Effector CD4-positive, alpha-beta T cell (primary cell): Measurements from ENCODE around the gene UBE4B.
"Not testable (repeated sequence)": the region's sequence is repeated elsewhere in the genome, so short reads cannot be mapped to it uniquely, and the experiment has no call there.

Source experiments
- DNase-seq: peaks from one replicate; pipeline ENCODE4 v3.0.0-alpha.2; 2020

The UBE4B gene

GRCh38 chr1:10074059-10074851 lies 41.5 kb downstream of the UBE4B start:
- no peak for DNase-seq

- DNase-seq: no peak
Observed at GRCh38 chr1:10074852-10075730, 42.3 kb downstream of the UBE4B start.

- DNase-seq: no peak
Observed at GRCh38 chr1:10075732-10076131, 43.0 kb downstream of the UBE4B start.

GRCh38 chr1:10078494-10078893 lies 45.7 kb downstream of the UBE4B start:
- no peak for DNase-seq

- no peak for DNase-seq
Observed at GRCh38 chr1:10080523-10080922, 47.8 kb downstream of the UBE4B start.

- no peak for DNase-seq
Observed at GRCh38 chr1:10082785-10083479, 50.2 kb downstream of the UBE4B start.

- DNase-seq: no peak
Observed at GRCh38 chr1:10084045-10084444, 51.3 kb downstream of the UBE4B start.

- no peak for DNase-seq
Observed at GRCh38 chr1:10085076-10085475, 52.3 kb downstream of the UBE4B start.

- no peak for DNase-seq
Observed at GRCh38 chr1:10087210-10087609, 54.5 kb downstream of the UBE4B start.

- no peak for DNase-seq
Observed at GRCh38 chr1:10101929-10102328, 69.2 kb downstream of the UBE4B start.

- DNase-seq: no peak
Observed at GRCh38 chr1:10103193-10103592, 70.4 kb downstream of the UBE4B start.

- no peak for DNase-seq
Observed at GRCh38 chr1:10104834-10105233, 72.1 kb downstream of the UBE4B start.

GRCh38 chr1:10105484-10105883 lies 72.7 kb downstream of the UBE4B start:
- DNase-seq: no peak

- DNase-seq: no peak
Observed at GRCh38 chr1:10106241-10106640, 73.5 kb downstream of the UBE4B start.

- no peak for DNase-seq
Observed at GRCh38 chr1:10106756-10107475, 74.2 kb downstream of the UBE4B start.

- not testable (repeated sequence) for DNase-seq
Observed at GRCh38 chr1:10107476-10107847, 74.7 kb downstream of the UBE4B start.

- DNase-seq: no peak
Observed at GRCh38 chr1:10108134-10108663, 75.4 kb downstream of the UBE4B start.

GRCh38 chr1:10108948-10109708 lies 76.4 kb downstream of the UBE4B start:
- no peak for DNase-seq

- no peak for DNase-seq
Observed at GRCh38 chr1:10113501-10113900, 80.7 kb downstream of the UBE4B start.

GRCh38 chr1:10114746-10115145 lies 82.0 kb downstream of the UBE4B start:
- DNase-seq: no peak

GRCh38 chr1:10117132-10117531 lies 84.4 kb downstream of the UBE4B start:
- no peak for DNase-seq

GRCh38 chr1:10117865-10118264 lies 85.1 kb downstream of the UBE4B start:
- DNase-seq: no peak
